ENCODE measurements around the gene CAD.

Gene CAD

GRCh38 chr2:27281442-27281841, 64.3 kb downstream of the CAD start:
- DNase-seq (ENCODE audit: low read depth in 2 of 2) = no peak

GRCh38 chr2:27281855-27282559, 64.8 kb downstream of the CAD start, which contains the start of gene TRIM54:
Gene TRIM54, plus strand, starts transcription at chr2:27282429. Its CDS starts 303 bp downstream, at chr2:27282732.
- no peak for DNase-seq (ENCODE audit: low read depth in 2 of 2)

- no peak for DNase-seq (ENCODE audit: low read depth in 2 of 2)
Measured at GRCh38 chr2:27282892-27283291, 65.7 kb downstream of the CAD start.

DNA sequence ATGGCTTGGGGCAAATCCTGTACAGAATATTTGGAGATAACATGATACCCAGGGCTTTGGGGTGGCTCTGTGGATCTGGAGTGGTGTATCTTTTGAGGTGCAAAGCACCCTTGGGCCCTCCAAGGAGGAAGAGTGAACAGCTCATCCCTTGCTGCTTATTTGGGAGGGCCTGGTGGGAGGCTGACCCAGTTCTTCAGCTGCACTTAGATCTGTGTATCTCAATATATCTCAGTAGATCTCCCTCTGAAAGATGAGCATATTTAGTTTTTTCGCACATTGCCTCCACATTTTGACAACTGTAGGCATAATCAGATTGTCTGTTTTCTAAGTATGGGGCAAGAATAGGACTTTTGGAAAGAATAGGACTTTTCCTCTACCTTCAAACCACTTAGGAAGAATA, 67.8 kb downstream of the CAD start:
- DNase-seq (ENCODE audit: low read depth in 2 of 2) = no peak

DNA sequence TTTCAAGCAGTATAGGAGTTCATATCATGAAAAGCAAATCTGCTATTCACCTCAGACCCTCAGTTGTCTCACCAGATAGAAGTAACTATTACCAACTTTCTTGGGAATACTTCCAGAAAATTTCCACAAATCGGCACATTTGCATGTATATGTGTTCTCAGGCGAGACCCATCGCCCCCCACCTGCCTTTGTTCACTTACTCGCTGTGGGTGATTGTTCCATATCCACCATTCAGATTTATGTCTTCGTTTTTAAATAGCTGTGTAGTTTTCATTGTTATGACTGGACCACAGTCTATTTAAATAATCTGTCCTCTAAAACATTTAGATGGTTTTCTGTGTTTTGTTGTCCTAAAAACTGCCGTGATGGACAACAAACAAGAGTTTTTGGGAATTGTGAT, 68.3 kb downstream of the CAD start:
- DNase-seq (ENCODE audit: low read depth in 2 of 2) = no peak

DNA sequence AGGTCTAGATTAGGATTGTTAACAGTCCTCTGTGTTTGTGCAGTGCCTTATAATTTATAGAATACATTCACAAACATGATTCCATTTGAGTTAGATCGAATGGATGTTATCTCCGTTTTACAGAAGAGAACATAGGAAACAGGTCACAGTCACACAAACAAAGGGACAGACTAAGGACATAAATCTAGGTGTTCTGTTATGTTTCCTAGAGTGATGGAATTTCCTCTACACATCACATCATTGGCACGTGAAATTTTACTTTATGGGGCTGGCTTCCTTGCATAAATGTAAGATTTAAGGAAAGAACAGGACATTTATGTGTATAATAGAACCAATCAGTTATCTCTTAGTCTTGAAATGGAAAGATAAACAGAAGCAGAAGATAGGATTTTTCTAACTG, 71.4 kb downstream of the CAD start:
- DNase-seq (ENCODE audit: low read depth in 2 of 2) = no peak

- no peak for DNase-seq (ENCODE audit: low read depth in 2 of 2)
Measured at GRCh38 chr2:27290549-27290948, 73.4 kb downstream of the CAD start.

GRCh38 chr2:27291865-27292264, 74.7 kb downstream of the CAD start:
- no peak for DNase-seq (ENCODE audit: low read depth in 2 of 2)
